Left ventricle myocardium inferior (tissue), 1 donor: ENCODE measurements around the gene PHF13. TPM values are rescaled to one million over a fixed set of nuclear protein-coding genes. Genes with fewer than 3 reads are reported as not detected.

Source experiments
- DNase-seq: peaks from one replicate; pipeline ENCODE4 v3.0.0-alpha.2; 2020
- H3K27ac ChIP-seq: fragments of 200-600 bp; replicated peaks from 2 replicates; pipeline ENCODE4 v1.8.0; 2021
- H3K27me3 ChIP-seq: fragments of 200-600 bp; 2 replicates; pipeline ENCODE4 v1.8.0; 2021; ENCODE audit warnings: low read depth
- H3K36me3 ChIP-seq: fragments of 200-600 bp; 2 replicates; pipeline ENCODE4 v1.8.0; 2021
- H3K4me1 ChIP-seq: fragments of 200-600 bp; 2 replicates; pipeline ENCODE4 v1.8.0; 2021
- H3K4me3 ChIP-seq: fragments of 200-600 bp; 2 replicates; pipeline ENCODE4 v1.8.0; 2021; ENCODE audit warnings: mild to moderate bottlenecking, moderate library complexity
- H3K9me3 ChIP-seq: fragments of 200-600 bp; replicated peaks from 2 replicates; pipeline ENCODE4 v1.8.0; 2021
- intact Hi-C: fragments of 100-400 bp; cut with micrococcal nuclease; formaldehyde crosslinking; loops from one replicate; pipeline ENCODE4 v1.11.0; 2022
- total RNA-seq: library from RNA; stranded (reverse); fragmentation: NEBNext Ultra II Directional; extraction: Animal tissue kit (Norgen Biotek cat#: 25700); gene quantifications from one replicate; pipeline ENCODE4 v1.2.1, GENCODE V29; 2021
- TF ChIP-seq, protein P1 (sequence below): fragments of 200-600 bp; IDR thresholded peaks from 2 replicates; pipeline ENCODE4 v1.8.0; 2021; ENCODE audit warnings: antibody characterized with exemption, mild to moderate bottlenecking, borderline replicate concordance
- donor health status: DM: no; HTN: yes; CAD: no; lungs with severe emphysema.

The PHF13 gene
- total RNA-seq, 1 donor from 2014 or later, result 6.8 TPM

DNA sequence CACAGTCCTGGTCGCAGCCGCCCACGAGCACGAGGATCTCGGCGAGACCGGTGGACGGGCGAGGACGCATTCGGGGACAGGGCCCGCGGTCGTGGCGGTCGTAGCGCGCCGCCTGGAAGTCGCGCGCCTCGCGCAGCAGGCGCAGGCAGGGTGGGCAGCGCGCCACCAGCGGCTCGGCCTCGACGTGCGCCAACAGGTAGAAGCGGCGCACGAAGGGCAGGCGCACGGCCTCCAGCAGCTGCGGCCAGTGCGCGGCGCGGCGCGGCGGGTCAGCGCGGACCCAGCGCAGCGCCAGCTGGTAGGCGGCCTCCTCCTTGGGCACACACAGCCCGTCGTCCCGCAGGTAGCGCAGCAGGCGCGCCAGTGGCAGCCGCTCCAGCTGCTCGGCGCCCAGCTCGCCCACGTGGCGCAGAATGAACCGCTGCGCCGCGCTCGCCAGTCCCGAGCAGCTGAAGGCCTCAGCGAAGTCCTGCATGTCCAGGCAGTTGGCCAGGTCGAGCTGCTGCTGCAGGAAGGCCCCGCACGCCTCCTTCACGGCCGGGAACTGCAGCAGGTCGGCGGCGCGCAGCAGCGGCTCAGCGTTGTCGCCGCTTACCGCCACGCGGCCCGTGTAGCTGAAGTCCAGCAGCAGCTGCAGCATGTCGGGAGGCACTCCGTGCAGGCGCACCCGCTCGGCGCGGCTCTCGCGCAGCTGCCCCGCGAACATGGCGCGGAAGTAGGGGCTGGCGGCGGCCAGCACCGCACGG is 11.4 kb upstream of the PHF13 start:
- intact Hi-C loops, result no loop called here
- Histone ChIP-seq H3K27ac (peak overlapping the region; percentile 100), H3K4me1 (peaks cover 90% of the 10 kb centered on the region), H3K9me3 (no peaks in the 10 kb centered on the region), H3K4me3 (peak overlapping the region; percentile 97), H3K36me3 (peaks cover 32% of the 10 kb centered on the region), H3K27me3 (no peaks in the 10 kb centered on the region)
- TF ChIP-seq, protein P1, sequence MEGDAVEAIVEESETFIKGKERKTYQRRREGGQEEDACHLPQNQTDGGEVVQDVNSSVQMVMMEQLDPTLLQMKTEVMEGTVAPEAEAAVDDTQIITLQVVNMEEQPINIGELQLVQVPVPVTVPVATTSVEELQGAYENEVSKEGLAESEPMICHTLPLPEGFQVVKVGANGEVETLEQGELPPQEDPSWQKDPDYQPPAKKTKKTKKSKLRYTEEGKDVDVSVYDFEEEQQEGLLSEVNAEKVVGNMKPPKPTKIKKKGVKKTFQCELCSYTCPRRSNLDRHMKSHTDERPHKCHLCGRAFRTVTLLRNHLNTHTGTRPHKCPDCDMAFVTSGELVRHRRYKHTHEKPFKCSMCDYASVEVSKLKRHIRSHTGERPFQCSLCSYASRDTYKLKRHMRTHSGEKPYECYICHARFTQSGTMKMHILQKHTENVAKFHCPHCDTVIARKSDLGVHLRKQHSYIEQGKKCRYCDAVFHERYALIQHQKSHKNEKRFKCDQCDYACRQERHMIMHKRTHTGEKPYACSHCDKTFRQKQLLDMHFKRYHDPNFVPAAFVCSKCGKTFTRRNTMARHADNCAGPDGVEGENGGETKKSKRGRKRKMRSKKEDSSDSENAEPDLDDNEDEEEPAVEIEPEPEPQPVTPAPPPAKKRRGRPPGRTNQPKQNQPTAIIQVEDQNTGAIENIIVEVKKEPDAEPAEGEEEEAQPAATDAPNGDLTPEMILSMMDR, result no peak
- peak; percentile 51 for DNase-seq

DNA sequence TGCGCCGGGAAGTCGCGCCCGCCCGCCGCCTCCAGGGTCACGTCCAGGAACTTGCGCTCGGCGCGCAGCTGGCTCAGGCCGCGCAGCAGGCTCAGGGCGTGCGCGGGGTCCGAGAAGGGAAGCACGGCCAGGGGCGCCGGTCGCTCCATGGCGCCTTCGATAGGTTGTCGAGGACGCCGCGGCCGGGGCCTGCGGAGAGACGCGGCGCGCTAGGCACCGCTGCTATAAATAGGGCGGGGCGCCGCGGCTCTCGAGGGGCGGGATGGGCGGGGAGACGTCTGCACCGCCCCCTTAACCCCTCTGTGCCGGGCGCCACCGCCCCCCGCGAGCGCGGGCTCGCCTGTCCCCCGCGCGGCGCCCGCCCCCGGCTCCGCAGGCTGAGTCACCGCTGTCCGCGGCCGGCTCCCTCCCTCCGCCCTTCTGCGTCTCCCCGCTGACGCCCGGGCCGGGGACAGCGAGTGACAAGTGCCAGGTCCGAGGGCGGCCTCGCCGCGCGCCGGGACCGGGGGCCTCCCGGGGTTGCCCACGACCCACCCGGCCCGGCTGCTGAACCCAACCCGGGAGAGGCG is 10.8 kb upstream of the PHF13 start, which contains the start of gene KLHL21:
Gene KLHL21, minus strand, starts transcription at position 201 of the 569 bp plus-strand sequence. Its CDS starts 52 bp downstream, at position 149.
- peak; percentile 92 for DNase-seq
- Histone ChIP-seq H3K4me1 (peaks cover 83% of the 10 kb centered on the region), H3K27ac (peak within 1 kb of the TSS; percentile 100), H3K9me3 (no peaks in the 10 kb centered on the region), H3K36me3 (peaks cover 25% of the 10 kb centered on the region), H3K27me3 (no peaks in the 10 kb centered on the region), H3K4me3 (peak within 1 kb of the TSS; percentile 97)
- TF ChIP-seq, protein P1, result no peak
- intact Hi-C loops, result no loop called here

DNA sequence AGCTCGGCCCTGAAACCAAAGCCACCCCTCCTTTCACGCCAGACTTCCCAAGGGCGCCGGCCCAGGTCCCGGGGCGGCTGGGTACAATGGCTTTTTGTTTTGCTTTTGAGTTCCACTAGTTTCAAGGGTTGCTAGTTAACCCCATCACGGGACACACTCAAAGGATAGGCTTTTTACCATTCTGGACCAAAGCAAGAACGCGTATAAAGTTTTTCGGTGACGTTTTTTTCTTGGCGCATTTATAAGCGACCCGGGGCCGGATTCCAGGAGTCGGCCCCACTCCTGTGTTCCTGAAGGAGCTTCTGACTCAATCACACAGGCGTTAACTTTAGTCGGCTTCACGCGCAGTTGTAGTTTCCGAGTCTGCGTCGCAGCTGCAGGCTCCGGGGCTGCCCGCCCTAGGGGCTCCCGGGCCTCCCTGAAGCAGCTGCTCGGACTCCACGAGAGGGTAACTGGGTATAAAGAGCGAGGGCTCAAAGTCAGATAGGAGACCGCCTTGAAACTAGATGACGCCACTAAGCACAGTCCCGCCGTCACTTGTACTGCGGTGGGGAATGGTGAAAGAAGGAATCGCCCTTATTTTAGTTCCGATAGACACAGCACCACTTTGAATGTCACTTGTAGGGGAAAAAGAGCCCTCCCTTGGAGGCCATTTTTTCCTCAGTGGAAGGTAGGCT is 10.2 kb upstream of the PHF13 start:
- intact Hi-C loops, result no loop called here
- no peaks in the 10 kb centered on the region for H3K27me3 ChIP-seq
- H3K9me3 ChIP-seq, result no peaks in the 10 kb centered on the region
- peak; percentile 57 for DNase-seq
- TF ChIP-seq, protein P1, result no peak
- peaks cover 77% of the 10 kb centered on the region for H3K4me1 ChIP-seq
- peaks cover 19% of the 10 kb centered on the region for H3K36me3 ChIP-seq
- peak overlapping the region; percentile 100 for H3K27ac ChIP-seq
- peak overlapping the region; percentile 97 for H3K4me3 ChIP-seq

DNA sequence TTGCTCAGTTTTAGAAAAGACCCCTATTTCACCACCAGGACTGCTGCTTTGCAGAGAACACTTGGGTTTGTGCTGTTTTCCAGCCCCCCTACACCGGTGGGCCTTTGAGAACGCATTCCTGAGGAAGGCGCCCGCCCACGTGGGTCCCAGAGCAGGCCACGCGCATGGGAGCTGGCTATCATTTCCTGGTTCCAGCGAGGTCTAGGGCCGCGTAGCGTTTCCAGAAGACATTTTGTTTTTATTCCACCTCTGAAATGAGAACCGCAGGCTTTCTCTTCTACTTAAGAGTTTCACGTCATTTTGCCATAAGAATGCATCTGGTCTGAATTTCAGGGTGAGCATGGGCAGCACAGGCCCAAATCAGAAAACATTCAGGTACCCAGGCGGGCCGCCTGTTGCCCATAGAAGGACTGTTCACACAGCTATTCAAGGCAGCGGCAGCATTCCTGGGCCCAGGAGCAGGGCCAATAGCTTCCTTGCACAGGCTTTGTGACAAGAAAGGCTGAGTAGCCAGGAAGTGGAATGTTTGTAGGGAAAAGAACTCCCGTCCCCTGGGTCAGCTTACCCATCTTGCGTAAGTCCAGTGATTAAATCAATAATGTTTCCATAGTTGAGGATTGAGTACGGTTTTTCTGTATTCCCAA is 9.5 kb upstream of the PHF13 start:
- peak overlapping the region; percentile 97 for H3K4me3 ChIP-seq
- no peaks in the 10 kb centered on the region for H3K27me3 ChIP-seq
- peaks cover 12% of the 10 kb centered on the region for H3K36me3 ChIP-seq
- TF ChIP-seq, protein P1, result peak; percentile 31
- intact Hi-C loops, result no loop called here
- H3K9me3 ChIP-seq, result no peaks in the 10 kb centered on the region
- DNase-seq, result peak; percentile 81
- peak overlapping the region; percentile 100 for H3K27ac ChIP-seq
- H3K4me1 ChIP-seq, result peaks cover 76% of the 10 kb centered on the region

DNA sequence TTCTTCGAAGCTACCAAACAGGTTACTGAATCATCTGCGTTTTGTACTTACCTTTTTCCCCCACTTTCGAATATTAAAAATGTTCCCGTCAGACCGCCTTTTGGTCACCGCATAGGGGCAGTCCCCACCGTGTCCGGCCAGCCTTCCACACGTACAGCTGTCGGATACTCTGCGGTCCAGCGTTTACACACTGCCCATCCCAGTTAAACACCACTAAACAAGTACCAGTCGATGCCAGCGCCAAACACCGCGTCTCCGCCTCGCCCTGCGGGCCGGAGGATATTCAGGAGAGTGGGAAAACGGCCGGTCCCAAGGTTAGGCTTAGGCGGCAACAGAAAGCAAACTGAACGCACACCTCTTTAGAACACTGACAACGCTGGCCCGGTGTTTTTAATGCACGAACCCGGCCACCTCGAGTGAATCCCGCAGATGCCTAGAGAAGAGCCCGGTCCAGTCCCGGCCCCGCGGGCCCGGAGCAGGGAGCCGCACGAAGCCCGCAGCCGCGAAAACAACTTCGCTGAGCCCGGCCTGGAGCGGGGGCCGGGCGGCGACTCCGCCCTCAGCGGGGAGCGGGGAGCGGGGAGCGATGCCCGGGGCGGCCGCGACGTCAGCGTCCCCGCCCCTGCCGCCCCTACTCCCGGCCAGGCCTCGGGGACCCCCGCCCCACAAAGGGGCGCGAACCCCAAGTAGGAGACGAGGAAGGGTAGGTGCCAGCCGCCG is 730 bp upstream of the PHF13 start:
- DNase-seq, result peak; percentile 36
- TF ChIP-seq, protein P1, result no peak
- peaks cover 69% of the 10 kb centered on the region for H3K4me1 ChIP-seq
- H3K36me3 ChIP-seq, result peaks cover 5% of the 10 kb centered on the region
- H3K27ac ChIP-seq, result peak overlapping the region; percentile 99
- no peaks in the 10 kb centered on the region for H3K9me3 ChIP-seq
- intact Hi-C loops, result no loop called here
- no peaks in the 10 kb centered on the region for H3K27me3 ChIP-seq
- peak overlapping the region; percentile 99 for H3K4me3 ChIP-seq
